ENCODE measurements around the gene TSPAN5. TPM values are rescaled to one million over a fixed set of nuclear protein-coding genes. Genes with fewer than 3 reads are reported as not detected.
A peak's percentile ranks its signal among the peaks of the same experiment; 100 is the strongest.

Gene TSPAN5
- total and polyA plus RNA-seq, 2 donors from 2014 or later: 6.8 to 13.8 TPM

GRCh38 chr4:98573791-98574190 is 84.6 kb downstream of the TSPAN5 start:
- intact Hi-C loops (cut with DNase I): no loop called here
- H3K27me3 ChIP-seq (ENCODE audit: control insufficient read depth, insufficient read depth, low read length): no peaks in the 10 kb centered on the region
- peaks cover 0 to 5% (median 2%) of the 10 kb centered on the region in 3 donors for H3K4me1 ChIP-seq (ENCODE audit: control insufficient read depth in 2 of 3, insufficient read depth in 2 of 3, low read depth in 1 of 3, low read length in 3 of 3)
- H3K9ac ChIP-seq (ENCODE audit: low read length in 3 of 3): no peak overlapping the region
- peak in 3 of 5 donors; percentile 38 to 77 (median 66) for DNase-seq
- FAIRE-seq: no peak
- no peaks in the 10 kb centered on the region for H3K36me3 ChIP-seq (ENCODE audit: control insufficient read depth in 2 of 3, insufficient read depth in 3 of 3, low read length in 3 of 3)
- H3K4me3 ChIP-seq (ENCODE audit: low read length in 3 of 3): no peak overlapping the region
- no peaks in the 10 kb centered on the region for H3K9me3 ChIP-seq (ENCODE audit: control insufficient read depth in 2 of 3, insufficient read depth in 1 of 3, low read length in 3 of 3)
- TF ChIP-seq CTCF (IDR thresholded peaks at IDR 0.05; ENCODE audit: borderline replicate concordance, extremely low read depth, insufficient read depth): no peak
- H3K27ac ChIP-seq (ENCODE audit: low read depth in 2 of 2, low read length in 2 of 2): no peak overlapping the region

- peaks cover 0 to 5% (median 0%) of the 10 kb centered on the region in 3 donors for H3K4me1 ChIP-seq (ENCODE audit: control insufficient read depth in 2 of 3, insufficient read depth in 2 of 3, low read depth in 1 of 3, low read length in 3 of 3)
- intact Hi-C loops (cut with DNase I): no loop called here
- H3K36me3 ChIP-seq (ENCODE audit: control insufficient read depth in 2 of 3, insufficient read depth in 3 of 3, low read length in 3 of 3): no peaks in the 10 kb centered on the region
- H3K9ac ChIP-seq (ENCODE audit: low read length in 3 of 3): no peak overlapping the region
- FAIRE-seq (no peak), DNase-seq (no peak)
- H3K27ac ChIP-seq (ENCODE audit: low read depth in 2 of 2, low read length in 2 of 2): no peak overlapping the region
- TF ChIP-seq CTCF (IDR thresholded peaks at IDR 0.05; ENCODE audit: borderline replicate concordance, extremely low read depth, insufficient read depth): no peak
- no peaks in the 10 kb centered on the region for H3K9me3 ChIP-seq (ENCODE audit: control insufficient read depth in 2 of 3, insufficient read depth in 1 of 3, low read length in 3 of 3)
- H3K4me3 ChIP-seq (ENCODE audit: low read length in 3 of 3): no peak overlapping the region
- no peaks in the 10 kb centered on the region for H3K27me3 ChIP-seq (ENCODE audit: control insufficient read depth, insufficient read depth, low read length)
Measured at GRCh38 chr4:98572697-98573096, 85.7 kb downstream of the TSPAN5 start.

- TF ChIP-seq CTCF (IDR thresholded peaks at IDR 0.05; ENCODE audit: borderline replicate concordance, extremely low read depth, insufficient read depth): no peak
- H3K36me3 ChIP-seq (ENCODE audit: control insufficient read depth in 2 of 3, insufficient read depth in 3 of 3, low read length in 3 of 3): no peaks in the 10 kb centered on the region
- DNase-seq: no peak
- no peak for FAIRE-seq
- no peak overlapping the region for H3K9ac ChIP-seq (ENCODE audit: low read length in 3 of 3)
- H3K9me3 ChIP-seq (ENCODE audit: control insufficient read depth in 2 of 3, insufficient read depth in 1 of 3, low read length in 3 of 3): no peaks in the 10 kb centered on the region
- no peaks in the 10 kb centered on the region for H3K27me3 ChIP-seq (ENCODE audit: control insufficient read depth, insufficient read depth, low read length)
- H3K4me1 ChIP-seq (ENCODE audit: control insufficient read depth in 2 of 3, insufficient read depth in 2 of 3, low read depth in 1 of 3, low read length in 3 of 3): peaks cover 0 to 2% (median 0%) of the 10 kb centered on the region in 3 donors
- H3K4me3 ChIP-seq (ENCODE audit: low read length in 3 of 3): no peak overlapping the region
- intact Hi-C loops (cut with DNase I): no loop called here
- no peak overlapping the region for H3K27ac ChIP-seq (ENCODE audit: low read depth in 2 of 2, low read length in 2 of 2)
Measured at GRCh38 chr4:98571161-98571786, 87.1 kb downstream of the TSPAN5 start.
